NCI-H1417 (cell line): ENCODE results near the gene ST8SIA6.
A peak's percentile ranks its signal among the peaks of the same experiment; 100 is the strongest.
"Not testable (repeated sequence)": the region's sequence is repeated elsewhere in the genome, so short reads cannot be mapped to it uniquely, and the experiment has no call there.

Experiments used
- DNase-seq, 3 experiments: peaks; one replicate each; lab custom pipeline; 2025; lab: John Stamatoyannopoulos, UW

ST8SIA6 gene

GRCh38 chr10:17344206-17344605, 110.2 kb downstream of the ST8SIA6 start:
- DNase-seq, result no peak

GRCh38 chr10:17343118-17343517, 111.3 kb downstream of the ST8SIA6 start:
- no peak for DNase-seq

GRCh38 chr10:17340144-17340829, 114.1 kb downstream of the ST8SIA6 start:
- no peak for DNase-seq

GRCh38 chr10:17335065-17335464, 119.3 kb downstream of the ST8SIA6 start:
- DNase-seq, result no peak

- no peak for DNase-seq
Measured at GRCh38 chr10:17330501-17330900, 123.9 kb downstream of the ST8SIA6 start.

GRCh38 chr10:17326377-17326776, 128.0 kb downstream of the ST8SIA6 start:
- no peak for DNase-seq

GRCh38 chr10:17321957-17322356, 132.4 kb downstream of the ST8SIA6 start:
- not testable (repeated sequence) for DNase-seq

- no peak for DNase-seq
Measured at GRCh38 chr10:17316488-17317170, 137.8 kb downstream of the ST8SIA6 start.

- no peak for DNase-seq
Measured at GRCh38 chr10:17309435-17309834, 145.0 kb downstream of the ST8SIA6 start.

GRCh38 chr10:17307123-17307522, 147.3 kb downstream of the ST8SIA6 start:
- DNase-seq, result no peak

- no peak for DNase-seq
Measured at GRCh38 chr10:17292375-17292774, 162.0 kb downstream of the ST8SIA6 start.

GRCh38 chr10:17290226-17290625, 164.2 kb downstream of the ST8SIA6 start:
- peak; percentile 1 to 33 (median 4) for DNase-seq

- no peak for DNase-seq
Measured at GRCh38 chr10:17289763-17290162, 164.6 kb downstream of the ST8SIA6 start.

GRCh38 chr10:17286562-17287550, 167.5 kb downstream of the ST8SIA6 start:
- DNase-seq, result no peak

- DNase-seq, result no peak
Measured at GRCh38 chr10:17282311-17282710, 172.1 kb downstream of the ST8SIA6 start.

GRCh38 chr10:17278607-17279240, 175.7 kb downstream of the ST8SIA6 start:
- DNase-seq, result no peak

- no peak for DNase-seq
Measured at GRCh38 chr10:17276756-17277424, 177.5 kb downstream of the ST8SIA6 start.

- DNase-seq, result no peak
Measured at GRCh38 chr10:17273403-17273802, 181.0 kb downstream of the ST8SIA6 start.

GRCh38 chr10:17272648-17273047, 181.7 kb downstream of the ST8SIA6 start:
- no peak for DNase-seq
